Measurements from ENCODE around the gene STC2.

Gene STC2

GRCh38 chr5:173314166-173314952 lies 13.9 kb downstream of the STC2 start:
- no peak for DNase-seq (ENCODE audit: low read depth, low spot score)

DNA sequence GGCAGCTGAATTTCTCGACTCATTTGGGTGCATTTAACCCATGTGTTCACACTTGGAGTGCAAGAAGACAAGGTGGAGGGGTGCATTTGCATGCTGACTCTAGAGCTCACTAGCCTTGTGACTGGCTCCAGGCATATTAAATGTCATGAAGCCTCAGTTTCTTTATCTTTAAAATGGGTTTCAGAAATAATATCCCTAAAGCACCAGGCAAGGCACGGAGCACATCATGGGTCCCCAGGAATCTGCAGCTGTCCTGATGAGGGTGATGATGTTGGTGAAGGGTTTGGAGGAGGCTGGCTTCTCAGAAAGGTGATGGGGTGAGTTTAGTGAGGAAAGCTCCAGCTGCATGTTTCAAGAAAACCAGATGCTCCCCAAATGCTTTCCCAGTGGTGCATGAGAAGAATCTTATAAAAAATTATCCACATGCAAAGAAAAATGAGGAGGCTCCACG lies 14.8 kb downstream of the STC2 start:
- no peak for DNase-seq (ENCODE audit: low read depth, low spot score)

DNA sequence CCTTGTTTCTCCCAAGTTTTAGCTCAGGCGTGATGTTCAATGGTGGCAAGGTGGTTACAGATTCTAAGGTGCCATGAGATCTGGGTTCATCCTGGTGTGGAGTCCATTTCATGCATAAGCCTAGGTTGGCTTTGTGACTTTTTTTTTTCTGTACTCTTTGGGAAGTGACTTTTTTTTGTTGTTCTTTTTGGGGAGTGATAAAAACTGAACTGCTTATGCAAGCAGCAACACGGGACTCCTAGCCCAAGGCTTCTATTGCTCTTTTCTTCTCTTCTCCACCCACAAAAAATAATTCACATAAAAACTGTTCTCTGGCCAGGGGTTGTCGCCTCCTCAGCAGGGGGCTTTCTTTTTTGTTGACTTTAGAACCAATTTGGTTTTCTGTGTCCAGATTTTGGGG lies 15.4 kb downstream of the STC2 start:
- DNase-seq (ENCODE audit: low read depth, low spot score) = no peak

DNA sequence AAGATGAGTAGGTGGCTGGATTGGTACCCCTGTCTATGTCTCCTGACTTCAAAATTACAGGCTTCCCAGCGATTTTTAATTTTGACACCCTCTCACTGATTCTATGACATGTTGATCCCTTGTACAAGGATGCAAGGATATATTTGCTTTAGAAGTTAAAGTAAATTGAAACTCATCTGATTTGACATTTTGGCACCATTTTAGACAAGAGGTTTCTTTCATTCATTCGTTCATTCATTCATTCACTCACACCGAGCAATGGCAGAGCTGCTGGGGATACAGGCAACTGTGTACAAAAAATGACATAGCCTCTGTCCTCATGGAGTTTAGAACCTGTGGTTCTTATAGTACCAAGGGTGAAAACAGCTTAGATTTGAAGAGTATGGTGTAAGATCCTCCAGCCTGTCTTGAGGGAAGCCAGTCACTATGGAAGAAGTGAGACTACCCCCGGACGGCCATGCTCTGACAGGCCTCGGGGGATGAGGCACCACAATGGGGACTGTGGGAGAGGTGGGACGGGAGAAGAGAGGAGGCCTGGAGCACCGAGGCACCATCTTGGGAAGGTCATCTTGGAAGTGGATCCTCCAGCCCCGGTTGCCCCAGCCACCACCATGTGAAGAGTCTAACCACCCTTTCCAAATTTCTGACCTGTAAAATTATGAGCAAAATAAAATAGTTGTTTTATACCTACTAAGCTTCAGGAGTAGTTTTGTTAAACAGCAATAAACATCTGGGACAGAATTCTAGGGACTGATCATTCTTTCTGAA lies 16.2 kb downstream of the STC2 start:
- DNase-seq (ENCODE audit: low read depth, low spot score) = no peak

DNA sequence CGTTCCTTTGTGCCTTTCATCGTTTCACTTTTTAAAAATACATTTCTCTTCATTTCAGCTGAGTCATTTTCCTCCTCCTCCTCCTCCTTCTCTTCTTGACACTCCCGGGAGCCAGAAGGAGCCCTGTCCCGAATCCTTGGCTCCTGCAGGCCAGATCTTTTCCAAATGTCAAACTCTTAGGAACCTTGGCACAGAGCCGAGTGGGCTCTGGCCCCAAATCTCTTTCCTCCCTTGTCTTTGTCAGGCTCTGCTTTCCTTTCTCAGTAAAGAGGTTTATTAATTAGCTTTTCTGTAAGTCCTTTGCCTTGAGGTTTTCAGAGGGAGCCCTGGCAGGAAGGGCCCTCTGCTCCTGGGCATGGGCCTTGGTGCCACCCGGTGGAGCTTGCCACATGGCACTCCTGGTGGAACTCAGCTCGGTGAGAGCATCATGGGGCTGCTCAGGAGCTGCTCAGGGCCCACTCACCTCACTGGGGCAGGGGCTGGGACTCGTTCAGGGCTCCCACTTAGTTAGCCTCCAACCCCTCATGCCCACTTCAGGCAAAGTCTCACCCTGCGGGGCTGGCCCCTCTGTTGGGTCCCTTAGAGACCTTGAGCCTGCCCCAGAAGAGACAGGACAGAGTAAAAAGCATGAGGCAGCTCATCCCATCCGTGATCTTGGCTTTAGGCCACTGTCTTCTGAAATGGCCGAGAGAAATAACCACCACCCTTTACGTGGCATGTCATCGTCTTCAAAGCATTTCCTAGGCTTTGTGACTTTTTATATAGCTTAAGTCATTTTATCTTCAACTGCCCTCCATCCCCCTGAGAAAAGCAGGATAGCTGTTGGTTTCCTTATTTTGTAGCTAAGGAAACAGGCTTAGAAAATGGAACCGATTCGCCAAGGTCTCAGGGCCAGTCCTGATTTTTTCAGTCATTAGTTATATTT lies 17.1 kb downstream of the STC2 start:
- DNase-seq (ENCODE audit: low read depth, low spot score) = no peak

GRCh38 chr5:173310218-173310769 lies 17.9 kb downstream of the STC2 start:
- no peak for DNase-seq (ENCODE audit: low read depth, low spot score)

- no peak for DNase-seq (ENCODE audit: low read depth, low spot score)
Observed at GRCh38 chr5:173309731-173310130, 18.5 kb downstream of the STC2 start.

GRCh38 chr5:173308226-173308625 lies 20.0 kb downstream of the STC2 start:
- no peak for DNase-seq (ENCODE audit: low read depth, low spot score)

- DNase-seq (ENCODE audit: low read depth, low spot score) = no peak
Observed at GRCh38 chr5:173307695-173308094, 20.5 kb downstream of the STC2 start.

GRCh38 chr5:173306695-173307094 lies 21.5 kb downstream of the STC2 start:
- DNase-seq (ENCODE audit: low read depth, low spot score) = no peak

GRCh38 chr5:173304591-173304988 lies 23.6 kb downstream of the STC2 start:
- DNase-seq (ENCODE audit: low read depth, low spot score) = no peak

GRCh38 chr5:173303878-173304590 lies 24.2 kb downstream of the STC2 start:
- no peak for DNase-seq (ENCODE audit: low read depth, low spot score)

- no peak for DNase-seq (ENCODE audit: low read depth, low spot score)
Observed at GRCh38 chr5:173302546-173303155, 25.6 kb downstream of the STC2 start.

DNA sequence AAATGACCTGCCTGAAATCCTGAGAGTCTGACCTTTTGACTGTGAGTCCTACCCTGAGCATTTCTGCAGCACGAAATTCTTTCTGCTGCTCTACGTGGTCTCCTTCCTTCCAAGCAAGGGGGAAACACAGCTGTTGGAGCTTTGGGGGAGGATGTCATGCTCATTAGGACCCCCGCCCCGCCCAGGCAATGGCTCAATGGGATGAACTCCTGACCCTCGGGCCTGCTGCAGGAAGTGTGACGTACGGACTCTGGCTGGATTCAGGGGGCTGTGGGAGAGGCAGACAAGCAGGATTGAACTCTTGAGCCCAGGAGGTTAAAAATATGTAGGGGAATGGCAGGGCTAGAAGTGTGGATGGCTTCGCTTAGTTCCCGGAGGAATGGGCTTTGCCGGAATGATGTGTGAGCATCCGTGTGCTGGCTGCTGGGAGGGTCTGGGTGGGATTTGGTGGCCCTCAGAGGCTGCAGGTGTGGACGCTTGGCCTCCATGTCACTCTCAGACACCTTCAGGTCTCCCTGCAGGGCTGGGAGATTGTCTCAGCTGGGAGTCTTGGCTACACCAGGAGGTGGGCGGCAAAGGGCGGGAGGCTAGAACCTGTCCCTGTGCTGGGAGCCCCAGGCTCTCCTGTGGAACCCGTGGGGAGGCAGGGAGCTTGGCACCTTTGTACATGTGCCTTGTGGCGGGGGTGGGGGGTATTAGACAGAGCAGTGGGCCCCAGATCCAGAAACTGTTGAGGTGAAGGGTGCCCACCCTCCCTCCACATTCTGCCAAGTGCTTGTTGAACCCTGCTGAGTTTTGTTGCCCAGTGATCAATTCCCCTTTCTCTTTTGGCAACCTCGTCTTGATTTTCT lies 26.3 kb downstream of the STC2 start:
- DNase-seq (ENCODE audit: low read depth, low spot score) = no peak

DNA sequence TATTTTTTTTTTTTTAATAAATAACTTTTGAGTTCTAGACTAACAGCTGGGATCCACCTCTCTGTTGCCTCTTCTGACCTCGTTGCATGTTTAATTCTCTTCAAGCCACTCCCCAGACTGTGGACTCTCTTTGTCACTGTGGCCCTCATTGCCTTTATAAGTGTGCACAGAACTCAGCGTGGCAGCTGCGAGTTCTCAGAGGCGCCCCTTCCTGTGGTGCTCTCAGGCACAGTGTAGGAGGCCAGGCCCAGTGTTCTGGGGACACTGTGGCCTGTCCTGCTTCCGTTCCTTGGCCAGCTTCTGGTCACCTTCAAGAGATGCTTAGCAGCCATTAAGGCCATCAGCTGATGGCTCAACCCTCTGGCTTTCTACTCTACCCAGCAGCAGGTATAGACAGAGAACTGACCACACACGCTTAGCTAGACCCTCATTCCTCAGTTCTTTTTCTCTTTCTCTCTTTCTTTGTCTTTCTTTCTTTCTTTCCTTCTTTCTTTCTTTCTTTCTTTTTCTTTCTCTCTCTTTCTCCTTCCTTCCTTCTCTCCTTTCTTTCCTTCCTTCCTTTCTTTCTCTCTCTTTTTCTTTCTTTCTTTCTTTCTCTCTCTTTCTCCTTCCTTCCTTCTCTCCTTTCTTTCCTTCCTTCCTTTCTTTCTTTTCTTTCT lies 27.7 kb downstream of the STC2 start:
- no peak for DNase-seq (ENCODE audit: low read depth, low spot score)

DNA sequence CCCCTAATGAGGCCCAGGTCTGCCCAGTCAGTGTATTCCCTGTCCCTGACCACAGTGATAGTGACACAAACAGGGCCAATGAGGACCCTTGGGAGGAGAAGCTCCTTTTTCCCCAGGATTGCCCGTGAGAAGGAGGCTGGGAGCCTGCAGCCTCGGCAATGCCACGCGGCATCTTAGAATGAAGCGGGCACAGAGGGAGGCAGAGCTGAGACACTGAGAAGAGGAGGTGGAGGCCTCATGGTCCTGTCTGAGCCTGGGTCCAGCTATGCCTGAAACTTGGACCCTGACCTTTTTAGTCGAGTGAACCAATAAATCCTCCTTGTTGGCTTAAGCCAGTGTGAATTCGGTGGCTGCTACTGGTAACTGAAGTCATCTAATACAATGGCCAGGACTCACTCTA lies 28.4 kb downstream of the STC2 start:
- no peak for DNase-seq (ENCODE audit: low read depth, low spot score)

- DNase-seq (ENCODE audit: low read depth, low spot score) = no peak
Observed at GRCh38 chr5:173298213-173298926, 29.8 kb downstream of the STC2 start.

- DNase-seq (ENCODE audit: low read depth, low spot score) = no peak
Observed at GRCh38 chr5:173297813-173298212, 30.4 kb downstream of the STC2 start.

Data from activated naive CD8-positive, alpha-beta T cell treated with anti-CD3 and anti-CD28 coated beads, Interleukin-2, amount 50 U/mL, for 16 hours (primary cell).